ENCODE data around the gene TEX28. TPM values are rescaled to one million over a fixed set of nuclear protein-coding genes. Genes with fewer than 3 reads are reported as not detected.

TEX28 gene
- total RNA-seq, 4 donors from 2014 or later: not detected

GRCh38 chrX:154315416-154315815, 20.5 kb upstream of the TEX28 start:
- no peak for TF ChIP-seq CTCF (IDR thresholded peaks at IDR 0.05)
- no peak for TF ChIP-seq EP300 (IDR thresholded peaks at IDR 0.05; ENCODE audit: low read depth)
- TF ChIP-seq POLR2AphosphoS5 (IDR thresholded peaks at IDR 0.05): no peak
- TF ChIP-seq POLR2A (IDR thresholded peaks at IDR 0.05): no peak
- in situ Hi-C loops (cut with MboI; ENCODE audit: low pct_ligation_motif_present in 1 of 4, low pct_unique_long_range_greater_than_20kb in 1 of 4, low sequenced_read_pairs in 3 of 4): no loop called here
- Histone ChIP-seq H3K4me1 (no peaks in the 10 kb centered on the region), H3K27ac (no peak overlapping the region), H3K9me3 (no peaks in the 10 kb centered on the region), H3K4me3 (no peak overlapping the region), H3K36me3 (no peaks in the 10 kb centered on the region), H3K27me3 (no peaks in the 10 kb centered on the region)
- no peak for DNase-seq
- intact Hi-C loops (cut with DNase I; ENCODE audit: low total_unique reads): no loop called here
- 84% methylated on average over 3 of the region's 3 CpGs; no CpG with 5 or more reads in 1 of the 2 donors for WGBS, 2 donors (ENCODE audit: low coverage in 1 of 2)

GRCh38 chrX:154313147-154313546, 18.2 kb upstream of the TEX28 start:
- 75% methylated on average over 5 of the region's 5 CpGs; no CpG with 5 or more reads in 1 of the 2 donors for WGBS, 2 donors (ENCODE audit: low coverage in 1 of 2)
- in situ Hi-C loops (cut with MboI; ENCODE audit: low pct_ligation_motif_present in 1 of 4, low pct_unique_long_range_greater_than_20kb in 1 of 4, low sequenced_read_pairs in 3 of 4): no loop called here
- intact Hi-C loops (cut with DNase I; ENCODE audit: low total_unique reads): no loop called here
- Histone ChIP-seq H3K27ac (no peak overlapping the region), H3K4me1 (no peaks in the 10 kb centered on the region), H3K27me3 (no peaks in the 10 kb centered on the region), H3K9me3 (no peaks in the 10 kb centered on the region), H3K4me3 (no peak overlapping the region), H3K36me3 (no peaks in the 10 kb centered on the region)
- TF ChIP-seq POLR2A (IDR thresholded peaks at IDR 0.05) (no peak), EP300 (IDR thresholded peaks at IDR 0.05; ENCODE audit: low read depth) (no peak), CTCF (IDR thresholded peaks at IDR 0.05) (no peak), POLR2AphosphoS5 (IDR thresholded peaks at IDR 0.05) (no peak)
- DNase-seq: no peak

GRCh38 chrX:154312116-154312515, 17.2 kb upstream of the TEX28 start:
- no peaks in the 10 kb centered on the region for H3K36me3 ChIP-seq
- no peak for DNase-seq
- no peak overlapping the region for H3K27ac ChIP-seq
- TF ChIP-seq CTCF (IDR thresholded peaks at IDR 0.05): no peak
- no peak for TF ChIP-seq EP300 (IDR thresholded peaks at IDR 0.05; ENCODE audit: low read depth)
- WGBS, 2 donors (ENCODE audit: low coverage in 1 of 2): 85% methylated on average over 7 of the region's 7 CpGs; no CpG with 5 or more reads in 1 of the 2 donors
- no peaks in the 10 kb centered on the region for H3K4me1 ChIP-seq
- intact Hi-C loops (cut with DNase I; ENCODE audit: low total_unique reads) (no loop called here), in situ Hi-C loops (cut with MboI; ENCODE audit: low pct_ligation_motif_present in 1 of 4, low pct_unique_long_range_greater_than_20kb in 1 of 4, low sequenced_read_pairs in 3 of 4) (no loop called here)
- no peaks in the 10 kb centered on the region for H3K27me3 ChIP-seq
- H3K4me3 ChIP-seq: no peak overlapping the region
- no peaks in the 10 kb centered on the region for H3K9me3 ChIP-seq

- Histone ChIP-seq H3K4me3 (no peak overlapping the region), H3K27me3 (no peaks in the 10 kb centered on the region), H3K36me3 (no peaks in the 10 kb centered on the region), H3K27ac (no peak overlapping the region), H3K9me3 (no peaks in the 10 kb centered on the region), H3K4me1 (no peaks in the 10 kb centered on the region)
- DNase-seq: no peak
- in situ Hi-C loops (cut with MboI; ENCODE audit: low pct_ligation_motif_present in 1 of 4, low pct_unique_long_range_greater_than_20kb in 1 of 4, low sequenced_read_pairs in 3 of 4): no loop called here
- WGBS, 2 donors (ENCODE audit: low coverage in 1 of 2): 83 to 90% methylated on average over 2 to 19 of the region's 19 CpGs
- intact Hi-C loops (cut with DNase I; ENCODE audit: low total_unique reads): no loop called here
- TF ChIP-seq EP300 (IDR thresholded peaks at IDR 0.05; ENCODE audit: low read depth) (no peak), CTCF (IDR thresholded peaks at IDR 0.05) (no peak), POLR2A (IDR thresholded peaks at IDR 0.05) (no peak), POLR2AphosphoS5 (IDR thresholded peaks at IDR 0.05) (no peak)
Measured at GRCh38 chrX:154310616-154311536, 16.0 kb upstream of the TEX28 start.
